Measurements from ENCODE around the gene FARS2.
"Not testable (repeated sequence)": the region's sequence is repeated elsewhere in the genome, so short reads cannot be mapped to it uniquely, and the experiment has no call there.

Gene FARS2

DNA sequence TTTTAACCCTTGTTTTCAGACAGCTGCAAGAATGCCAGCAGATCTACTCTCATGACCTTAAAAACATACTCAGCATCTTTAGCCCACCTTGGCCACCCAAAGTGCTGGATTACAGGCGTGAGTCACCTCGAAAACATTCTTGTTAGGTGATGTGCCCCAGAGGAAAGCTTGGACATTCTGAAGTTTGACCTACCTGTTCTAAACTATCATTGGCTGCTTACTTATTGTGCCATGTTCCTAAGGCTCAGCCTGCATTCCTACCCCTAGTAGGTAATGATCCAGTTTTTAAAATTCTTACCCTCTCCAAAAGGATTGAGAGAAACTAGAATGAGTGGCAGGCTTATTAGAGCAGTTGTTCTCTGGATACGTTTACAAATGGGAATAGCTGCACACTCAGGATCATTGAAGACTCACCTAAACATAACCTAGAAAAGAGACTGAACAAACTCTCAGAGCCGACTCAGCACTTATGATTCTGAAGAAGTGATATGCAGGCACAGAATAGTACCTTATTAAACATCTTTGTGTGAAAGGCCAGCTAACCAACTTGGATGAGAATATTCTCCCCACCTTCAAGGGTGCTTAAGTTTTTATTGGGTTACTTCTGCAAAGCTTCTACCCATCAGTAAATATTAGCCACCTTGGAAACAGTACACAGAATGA is 383.3 kb downstream of the FARS2 start:
- TF ChIP-seq, protein P1, sequence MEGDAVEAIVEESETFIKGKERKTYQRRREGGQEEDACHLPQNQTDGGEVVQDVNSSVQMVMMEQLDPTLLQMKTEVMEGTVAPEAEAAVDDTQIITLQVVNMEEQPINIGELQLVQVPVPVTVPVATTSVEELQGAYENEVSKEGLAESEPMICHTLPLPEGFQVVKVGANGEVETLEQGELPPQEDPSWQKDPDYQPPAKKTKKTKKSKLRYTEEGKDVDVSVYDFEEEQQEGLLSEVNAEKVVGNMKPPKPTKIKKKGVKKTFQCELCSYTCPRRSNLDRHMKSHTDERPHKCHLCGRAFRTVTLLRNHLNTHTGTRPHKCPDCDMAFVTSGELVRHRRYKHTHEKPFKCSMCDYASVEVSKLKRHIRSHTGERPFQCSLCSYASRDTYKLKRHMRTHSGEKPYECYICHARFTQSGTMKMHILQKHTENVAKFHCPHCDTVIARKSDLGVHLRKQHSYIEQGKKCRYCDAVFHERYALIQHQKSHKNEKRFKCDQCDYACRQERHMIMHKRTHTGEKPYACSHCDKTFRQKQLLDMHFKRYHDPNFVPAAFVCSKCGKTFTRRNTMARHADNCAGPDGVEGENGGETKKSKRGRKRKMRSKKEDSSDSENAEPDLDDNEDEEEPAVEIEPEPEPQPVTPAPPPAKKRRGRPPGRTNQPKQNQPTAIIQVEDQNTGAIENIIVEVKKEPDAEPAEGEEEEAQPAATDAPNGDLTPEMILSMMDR (IDR thresholded peaks at IDR 0.05; ENCODE audit: borderline replicate concordance, insufficient read depth, low read depth, low read length), result no peak
- no peak overlapping the region for H3K4me3 ChIP-seq (ENCODE audit: low read depth, low read length)

DNA sequence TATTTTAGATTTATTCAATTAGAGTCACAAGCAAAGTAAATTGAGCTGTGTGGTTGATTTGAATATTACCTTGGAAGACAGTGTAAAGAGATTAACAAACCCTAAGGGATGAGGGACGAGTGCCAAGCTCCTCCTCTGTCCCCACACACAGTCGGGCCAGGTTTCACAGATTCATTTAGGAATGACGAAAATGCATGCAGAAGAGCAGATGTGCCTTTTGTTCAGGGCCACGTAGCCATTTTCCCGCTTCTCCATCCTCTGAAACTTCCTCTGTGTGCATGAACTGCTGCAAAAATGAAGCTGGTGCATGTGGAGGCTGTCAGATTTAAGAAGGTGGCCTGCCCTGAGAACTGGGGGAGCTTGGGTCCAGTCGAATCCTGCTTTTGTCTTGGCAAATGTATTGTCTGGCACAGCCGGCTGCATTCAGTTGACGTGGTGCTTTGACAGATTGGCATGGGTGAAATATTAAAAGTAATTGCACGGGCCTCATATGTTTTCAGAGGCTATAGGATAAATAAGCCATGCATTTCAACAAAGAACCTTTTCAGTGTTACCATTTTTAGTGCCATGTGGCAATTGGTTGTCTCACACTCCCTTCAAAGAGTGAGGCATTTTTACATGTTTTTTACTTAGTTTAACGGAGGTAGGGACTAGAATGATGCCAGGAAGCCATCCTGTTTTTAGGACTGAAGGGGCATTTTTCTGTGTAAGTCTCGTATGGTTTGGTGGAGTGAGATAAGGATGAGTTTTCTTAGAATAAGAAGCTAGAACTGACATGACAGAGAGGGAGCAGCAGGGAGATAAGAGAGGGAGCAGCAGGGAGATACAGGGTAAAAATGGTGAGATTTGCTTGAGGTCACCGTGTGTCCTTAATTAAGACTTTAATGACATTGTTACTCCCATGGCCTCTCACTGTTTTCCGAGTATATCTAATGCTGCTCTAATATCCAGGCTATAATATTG is 384.3 kb downstream of the FARS2 start:
- TF ChIP-seq, protein P1 (IDR thresholded peaks at IDR 0.05; ENCODE audit: borderline replicate concordance, insufficient read depth, low read depth, low read length), result no peak
- no peak overlapping the region for H3K4me3 ChIP-seq (ENCODE audit: low read depth, low read length)

GRCh38 chr6:5652406-5653137 is 391.3 kb downstream of the FARS2 start:
- no peak overlapping the region for H3K4me3 ChIP-seq (ENCODE audit: low read depth, low read length)
- TF ChIP-seq, protein P1 (IDR thresholded peaks at IDR 0.05; ENCODE audit: borderline replicate concordance, insufficient read depth, low read depth, low read length), result no peak

GRCh38 chr6:5653801-5654200 is 392.5 kb downstream of the FARS2 start:
- no peak overlapping the region for H3K4me3 ChIP-seq (ENCODE audit: low read depth, low read length)
- TF ChIP-seq, protein P1 (IDR thresholded peaks at IDR 0.05; ENCODE audit: borderline replicate concordance, insufficient read depth, low read depth, low read length), result no peak

DNA sequence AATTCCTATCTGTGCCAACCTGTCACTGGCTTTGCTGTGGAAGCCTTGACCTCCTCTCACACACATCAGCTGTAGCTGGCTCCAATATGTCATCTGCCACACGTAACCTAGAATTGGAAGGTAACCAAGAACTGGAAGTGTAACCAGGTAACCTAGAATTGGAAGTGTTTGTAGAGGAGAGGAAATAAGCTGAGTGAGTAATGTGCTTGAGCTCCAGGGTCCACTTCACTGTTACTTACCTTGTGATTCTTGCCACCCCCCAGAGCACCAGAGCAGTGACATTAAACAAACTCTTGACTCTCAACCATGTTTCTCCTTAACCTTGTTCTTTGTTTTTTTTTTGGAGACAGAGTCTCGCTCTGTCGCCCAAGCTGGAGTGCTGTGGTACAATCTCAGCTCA is 394.9 kb downstream of the FARS2 start:
- H3K4me3 ChIP-seq (ENCODE audit: low read depth, low read length), result no peak overlapping the region
- TF ChIP-seq, protein P1 (IDR thresholded peaks at IDR 0.05; ENCODE audit: borderline replicate concordance, insufficient read depth, low read depth, low read length), result no peak

DNA sequence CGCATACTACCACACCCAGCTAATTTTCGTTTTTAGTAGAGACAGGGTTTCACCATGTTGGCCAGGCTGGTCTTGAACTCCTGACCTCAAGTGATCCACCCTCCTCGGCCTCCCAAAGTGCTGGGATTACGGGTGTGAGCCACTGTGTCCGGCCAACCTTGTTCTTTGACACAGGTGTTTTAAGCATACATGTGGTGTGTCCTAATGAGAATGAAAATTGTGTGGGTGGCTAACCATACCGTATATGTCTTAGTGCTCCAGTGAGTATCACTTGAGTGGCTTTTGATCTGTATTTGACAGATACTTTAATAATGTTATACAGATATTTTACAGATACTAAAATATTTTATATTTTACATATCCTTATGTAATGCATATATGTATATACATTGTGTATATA is 395.4 kb downstream of the FARS2 start:
- not testable (repeated sequence) for H3K4me3 ChIP-seq (ENCODE audit: low read depth, low read length)

DNA sequence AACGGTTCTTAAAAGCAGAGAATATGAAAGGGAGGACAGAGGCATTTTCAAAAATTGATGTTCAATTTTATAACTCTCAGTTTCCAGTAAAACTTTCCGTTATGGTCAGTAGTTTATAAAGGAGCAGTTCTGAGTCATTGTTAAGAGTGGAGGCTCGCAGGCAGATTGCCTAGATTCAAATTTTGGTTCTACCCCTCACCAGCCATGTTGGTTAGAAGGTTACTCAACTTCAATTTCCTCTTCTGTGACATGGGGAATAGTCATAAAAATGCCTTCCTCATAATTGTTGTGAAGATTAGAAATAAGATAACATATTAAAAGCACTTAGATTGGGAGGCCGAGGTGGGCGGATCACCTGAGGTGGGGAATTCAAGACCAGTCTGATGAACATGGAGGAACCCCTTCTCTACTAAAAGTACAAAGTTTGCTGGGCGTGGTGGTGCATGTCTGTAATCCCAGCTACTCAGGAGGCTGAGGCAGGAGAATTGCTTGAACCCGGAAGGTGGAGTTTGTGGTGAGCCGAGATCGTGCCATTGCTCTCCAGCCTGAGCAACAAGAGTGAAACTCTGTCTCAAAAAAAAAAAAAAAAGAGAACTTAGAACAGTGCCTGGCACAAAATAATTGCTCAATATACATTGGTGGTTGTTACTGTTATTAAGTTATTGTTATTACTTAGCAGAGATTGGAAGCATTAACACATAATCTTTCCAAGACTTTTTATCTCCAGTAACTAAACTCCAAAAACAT is 396.5 kb downstream of the FARS2 start:
- TF ChIP-seq, protein P1 (IDR thresholded peaks at IDR 0.05; ENCODE audit: borderline replicate concordance, insufficient read depth, low read depth, low read length), result no peak
- no peak overlapping the region for H3K4me3 ChIP-seq (ENCODE audit: low read depth, low read length)
